HG03432 (cell line): ENCODE results near the gene MEP1A.
"Not testable (repeated sequence)": the region's sequence is repeated elsewhere in the genome, so short reads cannot be mapped to it uniquely, and the experiment has no call there.

Source experiments
- ATAC-seq: cut with Tn5 transposase; IDR thresholded peaks from one replicate; pipeline ENCODE4 v1.9.1; 2021; ENCODE audit warnings: mild to moderate bottlenecking, moderate library complexity; ENCODE audit not compliant: unreplicated experiment

MEP1A gene

DNA sequence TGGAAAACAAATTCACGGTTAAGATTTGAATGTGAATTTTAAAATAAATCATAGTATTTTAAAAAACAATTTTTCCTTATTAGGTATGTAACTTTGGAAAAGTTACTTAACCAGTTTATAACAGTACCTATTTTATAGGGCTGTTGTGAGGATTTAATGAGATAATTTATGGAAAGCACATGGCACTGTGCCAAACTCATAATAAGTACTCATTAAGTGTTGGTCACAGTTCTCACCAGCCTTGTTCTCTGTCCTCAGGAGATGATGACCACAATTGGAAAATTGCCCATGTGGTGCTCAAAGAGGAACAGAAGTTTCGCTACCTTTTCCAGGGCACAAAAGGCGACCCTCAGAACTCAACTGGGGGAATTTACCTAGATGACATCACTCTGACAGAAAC, 39.6 kb downstream of the MEP1A start:
- ATAC-seq, result no peak

DNA sequence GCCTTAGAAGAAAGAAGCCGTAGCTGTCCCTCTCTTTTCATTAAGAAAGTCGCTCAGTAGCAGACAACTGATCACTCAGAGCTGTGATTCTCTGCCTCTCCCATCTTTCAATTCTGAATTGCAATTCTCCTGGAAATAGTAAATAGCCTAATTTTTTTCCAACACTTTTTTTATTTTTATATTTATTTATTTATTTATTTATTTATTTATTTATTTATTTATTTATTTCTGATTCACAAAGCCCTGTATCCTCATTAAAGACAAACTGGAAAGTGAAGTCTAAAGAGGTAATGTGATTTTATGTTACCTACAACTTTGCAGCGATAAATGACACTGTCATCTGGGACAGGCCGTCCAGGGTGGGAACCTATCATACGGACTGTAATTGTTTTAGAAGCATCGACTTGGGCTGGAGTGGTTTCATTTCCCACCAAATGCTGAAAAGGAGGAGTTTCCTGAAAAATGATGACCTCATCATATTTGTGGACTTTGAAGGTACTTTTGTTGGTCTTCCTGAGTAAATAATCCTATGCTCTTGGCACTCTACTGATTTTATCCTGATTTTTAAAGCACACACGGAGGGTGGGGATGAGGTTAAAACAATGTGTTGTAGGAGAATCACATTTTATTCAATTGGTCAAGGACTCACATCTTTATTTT, 41.2 kb downstream of the MEP1A start:
- ATAC-seq, result not testable (repeated sequence)

DNA sequence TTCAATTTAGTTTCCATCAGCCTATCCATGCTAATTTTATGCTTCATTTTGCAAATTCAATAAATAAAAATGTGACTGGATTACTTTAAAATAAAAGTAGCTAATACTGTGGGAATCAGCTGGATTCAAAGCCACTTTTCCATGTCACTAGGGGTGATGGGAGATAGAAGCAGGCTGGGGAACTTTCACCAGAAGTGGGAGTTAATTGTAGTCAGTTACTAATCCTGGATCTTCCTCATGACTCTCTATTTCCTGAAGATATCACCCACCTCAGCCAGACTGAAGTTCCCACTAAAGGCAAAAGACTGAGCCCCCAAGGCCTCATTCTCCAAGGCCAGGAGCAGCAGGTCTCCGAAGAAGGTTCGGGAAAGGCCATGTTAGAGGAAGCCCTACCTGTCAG, 41.8 kb downstream of the MEP1A start:
- ATAC-seq, result not testable (repeated sequence)

DNA sequence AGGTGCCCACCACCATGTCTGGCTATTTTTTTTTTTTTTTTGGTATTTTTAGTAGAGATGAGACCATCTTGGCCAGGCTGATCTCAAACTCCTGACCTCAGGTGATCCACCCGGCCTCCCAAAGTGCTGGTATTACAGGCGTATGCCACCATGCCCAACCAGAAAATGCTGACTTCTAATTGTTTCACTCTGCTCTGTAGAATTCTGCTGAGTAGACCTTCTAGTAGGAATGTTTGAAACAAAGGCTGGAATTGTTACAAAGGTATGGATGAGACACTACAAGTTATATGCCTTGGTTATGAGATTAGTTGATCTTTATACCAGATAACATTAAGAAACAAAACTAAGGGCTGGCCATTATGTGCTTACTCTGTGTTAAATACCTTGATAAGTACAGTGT, 44.8 kb downstream of the MEP1A start:
- ATAC-seq, result no peak

DNA sequence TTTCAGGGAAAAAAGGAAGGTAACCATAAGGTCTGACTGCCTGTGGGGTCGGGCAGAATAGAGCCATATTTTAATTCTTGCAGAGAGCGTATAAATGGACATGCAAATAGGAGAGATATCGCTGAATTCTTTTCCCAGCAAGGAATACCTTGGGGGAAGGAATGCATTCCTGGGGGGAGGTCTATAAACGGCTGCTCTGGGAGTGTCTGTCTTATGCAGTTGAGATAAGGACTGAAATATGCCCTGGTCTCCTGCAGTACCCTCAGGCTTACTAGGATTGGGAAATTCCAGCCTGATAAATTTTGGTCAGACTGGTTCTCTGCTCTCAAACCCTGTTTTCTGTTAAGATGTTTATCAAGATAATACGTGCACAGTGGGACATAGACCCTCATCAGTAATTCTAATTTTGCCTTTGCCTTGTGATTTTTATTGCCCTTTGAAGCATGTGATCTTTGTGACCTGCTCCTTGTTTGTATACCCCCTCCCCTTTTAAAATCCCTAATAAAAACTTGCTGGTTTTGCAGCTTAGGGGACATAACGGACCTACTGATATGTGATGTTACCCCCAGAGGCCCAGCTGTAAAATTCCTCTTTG, 49.2 kb downstream of the MEP1A start:
- ATAC-seq, result not testable (repeated sequence)

DNA sequence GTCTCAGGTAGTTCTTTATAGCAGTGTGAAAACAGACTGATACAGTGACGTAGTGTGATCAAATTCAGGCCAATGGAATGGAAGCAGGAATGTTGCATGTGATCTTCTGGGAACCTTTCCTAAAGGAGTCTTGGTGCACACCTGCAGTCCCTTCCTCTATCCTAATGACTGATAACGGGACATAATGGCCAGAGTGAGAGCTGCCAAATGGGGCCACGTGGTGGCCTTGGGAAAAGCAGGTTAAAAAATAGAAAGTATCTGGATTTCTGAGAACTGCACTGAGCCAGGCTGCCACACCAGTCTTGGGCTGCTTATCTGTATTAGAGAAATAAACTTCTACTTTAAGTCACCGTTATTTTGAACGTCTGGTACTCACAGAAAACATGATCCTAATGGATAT, 51.9 kb downstream of the MEP1A start:
- ATAC-seq, result no peak

DNA sequence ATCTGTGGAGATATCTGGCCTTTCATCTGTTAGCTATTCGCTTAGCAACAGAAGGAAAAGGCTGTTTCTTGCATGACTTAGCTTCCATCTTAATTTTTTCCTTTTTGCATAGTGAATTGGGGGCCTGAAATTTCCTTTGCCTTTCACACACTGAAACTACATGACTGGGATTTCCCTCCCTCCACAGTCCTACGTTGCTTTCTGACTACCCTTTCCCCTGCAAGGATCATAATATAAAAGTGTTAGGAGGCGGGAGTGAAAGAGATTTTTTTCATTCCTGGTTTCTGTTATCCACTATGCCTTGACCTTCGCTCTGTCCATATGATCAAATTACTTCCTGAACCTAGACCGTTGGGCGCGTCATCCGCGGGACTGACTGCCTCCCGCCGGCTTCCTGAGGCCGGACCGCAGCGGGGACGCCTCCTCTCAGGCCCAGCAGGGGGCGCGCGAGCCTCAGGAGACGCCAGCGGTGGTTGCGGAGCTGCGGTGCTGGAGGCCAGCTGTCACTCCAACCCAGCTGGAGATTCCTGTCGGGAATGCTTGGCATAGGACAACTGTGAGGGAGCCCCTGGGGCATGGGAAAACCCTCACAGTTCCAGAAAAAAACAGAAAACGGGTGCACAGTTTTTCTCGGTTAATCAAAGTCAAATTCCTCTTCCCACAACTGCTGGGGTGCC, 55.6 kb downstream of the MEP1A start:
- peak; percentile 97 for ATAC-seq

DNA sequence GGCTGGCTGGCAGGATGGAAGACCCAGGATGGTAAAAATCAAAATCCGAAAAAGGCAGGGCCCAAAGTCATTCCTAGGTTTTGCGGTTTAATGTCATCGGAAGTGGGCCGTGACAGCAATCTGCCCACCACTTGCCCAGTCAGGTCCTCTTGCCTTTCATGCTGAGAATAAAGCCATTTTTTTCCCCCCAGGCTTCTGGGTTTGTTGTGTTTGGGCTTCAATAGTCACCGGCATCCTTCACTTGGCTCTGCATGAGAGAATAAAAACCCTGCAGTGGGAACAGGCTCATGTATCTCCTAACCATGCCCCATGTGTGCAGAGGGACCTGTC, 56.1 kb downstream of the MEP1A start:
- ATAC-seq, result no peak

DNA sequence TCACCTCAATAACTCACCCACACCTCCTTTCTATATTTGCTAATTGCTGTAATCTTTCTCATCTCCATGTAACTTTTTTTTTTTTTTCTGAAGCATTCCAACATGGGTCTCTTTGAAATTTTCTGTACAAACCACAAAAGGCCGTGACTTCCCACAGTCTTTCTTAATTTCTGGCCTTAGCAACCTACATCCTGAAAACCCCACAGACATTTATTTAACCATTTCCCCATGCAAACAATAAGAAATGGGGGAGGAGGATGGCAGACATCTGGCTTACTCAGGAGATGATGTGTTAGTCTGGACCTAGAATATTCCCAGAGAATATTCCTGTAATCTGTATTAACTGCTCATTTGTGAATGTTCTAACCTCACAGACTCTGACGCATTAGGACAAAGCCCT, 57.6 kb downstream of the MEP1A start:
- no peak for ATAC-seq

DNA sequence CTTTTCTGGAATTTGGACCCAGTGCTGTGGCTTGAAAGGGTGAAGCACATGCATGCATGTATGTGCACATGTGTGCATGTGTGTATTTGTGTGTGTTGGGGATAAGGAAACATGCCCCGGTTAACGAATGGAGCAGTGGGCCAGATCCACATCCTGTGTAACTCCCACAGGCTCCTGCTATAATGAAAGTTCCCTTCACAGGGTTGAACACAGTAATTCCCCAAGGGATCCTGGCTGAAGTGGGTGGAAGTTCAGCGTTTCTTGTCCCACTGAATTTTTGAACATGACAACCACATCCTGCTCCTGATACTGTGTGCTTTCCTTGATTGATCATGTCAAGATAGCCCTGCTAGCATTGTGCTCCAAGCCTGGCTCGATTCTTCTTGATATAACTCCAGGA, 58.4 kb downstream of the MEP1A start:
- not testable (repeated sequence) for ATAC-seq

DNA sequence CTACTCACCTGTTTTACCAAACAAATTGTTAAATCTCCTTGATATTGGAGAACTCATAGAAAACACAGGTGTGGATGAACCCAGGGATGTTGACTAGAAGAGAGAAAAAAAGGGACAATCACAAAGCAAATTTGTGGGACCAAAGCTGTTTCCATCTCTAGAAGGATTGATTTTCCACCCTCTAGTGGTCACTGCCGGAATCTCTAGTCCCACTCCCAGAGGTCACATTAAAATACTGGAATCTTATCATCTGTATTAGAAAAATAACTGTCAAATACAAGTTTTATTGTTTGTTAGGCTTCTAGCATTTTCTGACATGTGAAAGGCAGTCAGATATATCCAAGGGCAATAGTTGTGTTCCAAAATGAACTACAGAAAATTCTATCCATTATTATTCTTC, 62.8 kb downstream of the MEP1A start:
- ATAC-seq, result not testable (repeated sequence)

DNA sequence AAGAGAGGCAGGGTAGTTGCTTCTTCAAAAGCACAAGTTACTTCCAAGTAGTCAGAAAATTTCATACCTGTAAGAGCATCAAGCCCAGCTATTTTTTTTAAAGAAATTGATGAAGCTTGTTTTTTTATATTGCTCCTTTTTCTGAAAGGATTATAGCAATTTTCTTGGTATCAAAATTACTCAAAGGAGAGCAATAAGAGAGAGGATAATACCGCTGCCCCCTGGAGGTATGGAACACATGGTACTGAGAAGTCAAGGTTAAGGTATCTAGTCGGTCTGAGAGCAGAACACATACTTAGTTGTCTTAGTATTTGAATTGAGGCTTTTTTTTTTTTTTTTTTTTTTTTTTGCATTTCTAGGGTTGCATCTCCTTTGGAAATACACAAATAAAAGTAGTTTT, 69.2 kb downstream of the MEP1A start:
- ATAC-seq, result no peak

DNA sequence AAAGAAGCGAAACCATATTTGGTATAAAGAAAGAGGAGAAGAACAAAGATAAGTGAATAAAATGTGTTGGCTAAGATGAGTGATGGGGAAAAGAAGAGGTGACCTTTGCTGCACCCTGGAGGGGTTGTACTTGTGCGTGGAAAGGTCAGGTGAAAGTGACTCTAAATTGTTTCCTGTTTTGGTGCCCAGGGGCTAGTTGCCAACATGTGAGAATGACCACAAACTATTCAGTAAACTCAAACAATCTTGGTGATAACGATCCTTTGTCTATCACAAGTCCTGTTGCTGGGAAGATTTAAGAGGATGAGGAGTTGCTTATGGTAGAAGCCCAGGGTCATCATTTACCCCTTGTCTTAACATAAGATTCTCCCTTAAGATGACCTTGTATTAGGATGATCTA, 70.6 kb downstream of the MEP1A start:
- ATAC-seq, result no peak

DNA sequence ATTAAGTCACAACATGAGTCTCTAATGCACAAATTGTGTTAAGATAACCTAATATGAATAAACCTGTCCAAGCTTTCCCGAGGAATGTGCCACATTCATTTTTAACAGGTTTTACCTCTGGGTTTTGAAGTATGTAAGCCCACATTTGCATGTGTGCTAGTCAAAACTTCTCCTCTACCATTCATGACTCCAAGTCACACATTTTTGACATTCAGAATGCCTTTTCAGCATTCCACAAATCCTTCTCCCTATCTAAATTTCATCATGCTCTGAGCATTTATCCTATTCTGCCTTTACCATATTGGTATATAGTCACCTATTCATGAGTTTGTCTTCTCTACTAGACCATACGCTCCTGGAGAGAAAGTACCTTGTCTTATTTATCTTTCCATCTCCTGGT, 72.0 kb downstream of the MEP1A start:
- no peak for ATAC-seq

DNA sequence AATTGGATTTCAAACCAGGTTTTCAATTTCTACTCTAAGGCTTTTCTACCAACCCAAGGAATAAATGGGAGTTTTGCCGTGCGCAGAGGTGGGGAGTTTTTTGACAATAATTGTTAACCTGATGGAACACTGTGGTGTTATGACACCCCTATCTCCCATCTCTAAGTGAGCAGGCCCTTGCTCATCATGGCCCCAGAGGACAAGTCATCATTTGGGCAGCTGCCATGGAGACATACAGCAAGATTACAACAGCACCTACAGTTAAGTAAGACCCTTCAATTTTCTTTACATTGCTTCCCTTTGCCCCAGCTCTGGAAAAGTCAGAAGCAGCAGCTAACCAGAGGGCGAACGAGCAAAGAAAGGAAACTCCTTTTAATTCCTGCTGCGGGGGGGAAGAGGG, 74.2 kb downstream of the MEP1A start:
- ATAC-seq, result no peak

DNA sequence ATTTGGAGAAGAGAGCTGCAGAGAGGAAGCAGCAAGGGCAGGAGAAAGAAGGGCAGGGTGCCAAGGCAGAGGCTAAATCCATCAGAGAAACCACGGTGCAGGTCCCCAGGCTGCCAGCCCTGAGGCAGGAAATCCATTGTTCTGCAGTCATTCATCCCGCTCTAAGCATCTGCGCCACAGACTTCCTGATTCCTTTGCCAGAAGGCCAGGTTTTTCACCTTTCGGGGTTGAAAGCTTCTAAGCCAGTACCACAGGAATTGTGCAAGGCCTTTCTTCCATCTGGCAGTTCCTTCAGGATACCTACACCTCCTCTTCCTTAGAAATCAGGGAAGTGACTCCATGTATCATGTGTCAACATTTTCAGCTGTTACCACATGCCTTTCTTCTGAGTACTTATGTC, 82.9 kb downstream of the MEP1A start:
- no peak for ATAC-seq

DNA sequence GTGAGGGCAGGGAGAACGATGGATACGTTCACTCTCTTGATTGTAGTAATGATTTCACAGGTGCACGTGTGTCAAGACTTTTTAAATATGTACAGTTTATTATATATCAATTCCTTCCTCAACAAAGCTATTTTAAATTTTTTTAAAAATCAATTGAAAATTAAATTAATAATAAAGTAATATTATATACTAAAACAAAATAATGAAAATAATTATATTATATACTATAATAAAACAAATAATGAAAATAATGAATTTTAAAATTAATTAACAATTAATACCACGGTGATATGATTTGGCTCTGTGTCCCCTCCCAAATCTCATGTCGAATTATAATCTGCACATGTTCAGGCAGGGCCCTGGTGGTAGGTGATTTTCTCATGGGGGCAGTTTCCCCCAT, 85.8 kb downstream of the MEP1A start:
- ATAC-seq, result no peak

DNA sequence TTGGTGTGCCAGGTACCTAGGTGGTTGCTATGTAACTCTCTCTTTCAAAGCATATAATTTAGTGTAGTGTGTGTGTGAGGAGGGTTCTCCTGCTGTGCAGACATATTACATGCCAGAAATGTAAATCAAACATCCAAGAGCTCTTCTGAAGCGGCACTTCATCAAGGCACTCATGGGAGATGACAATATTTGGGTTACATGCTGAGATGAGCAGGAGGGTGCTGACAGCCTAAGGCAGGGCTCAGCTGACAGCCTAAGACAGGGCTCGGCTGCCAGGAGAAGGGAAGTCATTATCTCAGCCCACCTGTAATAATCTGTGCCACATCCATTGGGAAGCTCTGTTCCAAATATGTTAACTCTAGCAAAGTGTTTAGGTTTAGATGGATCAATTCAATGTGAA, 89.5 kb downstream of the MEP1A start:
- no peak for ATAC-seq

DNA sequence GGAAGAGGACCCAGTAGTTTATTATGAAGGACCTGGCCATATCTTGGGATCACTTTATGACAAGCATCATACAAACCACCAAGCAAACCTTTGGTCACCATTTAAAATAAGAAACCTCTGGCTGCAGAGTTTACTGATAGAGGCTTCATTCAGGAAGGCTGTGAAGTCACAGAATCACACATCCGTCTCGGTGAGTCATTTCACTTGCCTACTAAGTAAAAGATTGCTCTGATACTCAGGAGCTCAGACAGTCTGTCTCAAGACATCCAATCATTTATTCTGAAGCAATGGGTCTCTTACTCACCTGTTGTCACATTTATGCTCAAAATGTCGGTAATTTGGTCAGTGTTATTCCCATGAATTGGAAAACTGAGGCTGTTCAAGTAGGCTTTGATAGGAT, 94.8 kb downstream of the MEP1A start:
- ATAC-seq, result no peak

DNA sequence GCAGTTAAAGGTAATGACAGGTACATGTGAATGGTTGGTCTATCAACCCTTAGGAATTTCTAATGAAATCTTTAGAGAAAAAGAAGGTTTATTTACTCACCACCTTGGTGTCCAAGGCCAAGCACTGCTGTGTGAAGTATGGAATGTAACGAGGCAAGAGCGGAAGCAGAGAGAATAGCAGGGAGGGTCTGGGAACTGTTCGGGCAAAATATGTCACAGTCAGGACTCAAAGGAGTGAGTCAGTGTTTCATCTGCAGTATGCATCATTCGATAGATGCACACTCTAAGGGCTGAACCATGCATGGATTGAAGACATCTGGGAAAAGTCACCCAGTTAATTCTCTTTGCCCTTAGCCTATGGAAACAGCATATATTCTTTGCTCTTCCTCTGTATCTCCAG, 95.4 kb downstream of the MEP1A start:
- ATAC-seq, result no peak
